Astrocyte of the cerebellum (primary cell): ENCODE data around the gene PNPLA7.

Source experiments
- DNase-seq: peaks from one replicate; pipeline ENCODE4 v3.0.0-alpha.2; 2011; ENCODE audit warnings: low read depth
- H3K4me3 ChIP-seq: 2 replicates; pipeline ENCODE4 v1.5.1; 2011; ENCODE audit warnings: mild to moderate bottlenecking, low read depth, low read length, moderate library complexity
- CTCF ChIP-seq: IDR thresholded peaks from 2 replicates; pipeline ENCODE4 v1.5.1; 2012; ENCODE audit warnings: low read length, low read depth, moderate library complexity, mild to moderate bottlenecking; ENCODE audit errors: missing control alignments
- in situ Hi-C: cut with HindIII; loops from 2 replicates; pipeline ENCODE4 v1.10.0; 2017; ENCODE audit warnings: low sequenced_read_pairs

Gene PNPLA7

GRCh38 chr9:137433916-137434431 lies 116.2 kb downstream of the PNPLA7 start:
- no peak for TF ChIP-seq CTCF
- no peak overlapping the region for H3K4me3 ChIP-seq
- in situ Hi-C loops: no loop called here
- DNase-seq: no peak

GRCh38 chr9:137433349-137433915 lies 116.8 kb downstream of the PNPLA7 start:
- no peak for TF ChIP-seq CTCF
- no peak for DNase-seq
- no peak overlapping the region for H3K4me3 ChIP-seq
- in situ Hi-C loops: no loop called here

GRCh38 chr9:137432687-137433348 lies 117.4 kb downstream of the PNPLA7 start:
- no peak overlapping the region for H3K4me3 ChIP-seq
- TF ChIP-seq CTCF: no peak
- no peak for DNase-seq
- in situ Hi-C loops: no loop called here

GRCh38 chr9:137431416-137431931 lies 118.7 kb downstream of the PNPLA7 start:
- H3K4me3 ChIP-seq: no peak overlapping the region
- no peak for DNase-seq
- TF ChIP-seq CTCF: no peak
- in situ Hi-C loops: no loop called here

GRCh38 chr9:137430723-137431415 lies 119.3 kb downstream of the PNPLA7 start:
- H3K4me3 ChIP-seq: no peak overlapping the region
- in situ Hi-C loops: no loop called here
- no peak for TF ChIP-seq CTCF
- no peak for DNase-seq

GRCh38 chr9:137429974-137430722 lies 120.1 kb downstream of the PNPLA7 start:
- no peak for TF ChIP-seq CTCF
- in situ Hi-C loops: no loop called here
- H3K4me3 ChIP-seq: no peak overlapping the region
- DNase-seq: no peak
